ENCODE results near the gene CARD8. TPM values are rescaled to one million over a fixed set of nuclear protein-coding genes. Genes with fewer than 3 reads are reported as not detected.
A peak's percentile ranks its signal among the peaks of the same experiment; 100 is the strongest.

Gene CARD8
- total and polyA plus RNA-seq, 4 donors, result 7.6 to 116 (median 32.3) TPM

- peak; percentile 81 to 95 for DNase-seq
- H3K27me3 ChIP-seq (ENCODE audit: control insufficient read depth in 1 of 2, insufficient read depth in 2 of 2, low read length in 1 of 2), result no peaks in the 10 kb centered on the region
- H3K4me1 ChIP-seq (ENCODE audit: control insufficient read depth in 1 of 2, insufficient read depth in 2 of 2, low read length in 2 of 2), result no peaks in the 10 kb centered on the region
- no peaks in the 10 kb centered on the region for H3K36me3 ChIP-seq (ENCODE audit: control insufficient read depth in 1 of 2, insufficient read depth in 2 of 2, low read length in 1 of 2)
- H3K9me3 ChIP-seq (ENCODE audit: control insufficient read depth, low read length), result no peaks in the 10 kb centered on the region
- 3 to 5% methylated on average over 11 to 15 of the region's 15 CpGs for WGBS, 2 donors
- H3K4me3 ChIP-seq (ENCODE audit: low read length in 2 of 2), result peak overlapping the region in 1 of 2 donors; percentile 30
- intact Hi-C loops (cut with DNase I), result no loop called here
- H3K27ac ChIP-seq (ENCODE audit: low read depth in 1 of 2, low read length in 2 of 2), result no peak overlapping the region
- peak; percentile 57 for ATAC-seq (ENCODE audit: low FRiP score)
Measured at GRCh38 chr19:48169578-48169938, 86.2 kb downstream of the CARD8 start.

DNA sequence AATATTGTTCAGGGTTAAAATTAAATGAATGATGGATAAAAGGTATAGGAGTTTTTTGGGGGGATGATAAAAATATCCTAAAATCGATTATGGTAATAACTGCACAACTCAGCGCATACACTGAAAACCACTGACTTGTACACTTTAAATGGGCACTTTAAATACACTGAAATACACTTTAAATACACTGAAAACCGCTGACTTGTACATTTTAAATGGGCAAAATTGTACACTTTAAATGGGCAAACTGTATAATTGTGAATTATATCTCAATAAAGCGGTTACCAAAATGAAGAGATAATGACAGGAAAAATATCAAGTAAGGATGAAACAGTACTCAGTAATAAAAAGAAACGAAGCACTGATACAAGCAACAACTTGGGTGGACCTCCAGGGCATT lies 87.0 kb downstream of the CARD8 start:
- no peak for DNase-seq
- no peak overlapping the region for H3K27ac ChIP-seq (ENCODE audit: low read depth in 1 of 2, low read length in 2 of 2)
- 81 to 83% methylated on average over 5 of the region's 5 CpGs for WGBS, 2 donors

DNA sequence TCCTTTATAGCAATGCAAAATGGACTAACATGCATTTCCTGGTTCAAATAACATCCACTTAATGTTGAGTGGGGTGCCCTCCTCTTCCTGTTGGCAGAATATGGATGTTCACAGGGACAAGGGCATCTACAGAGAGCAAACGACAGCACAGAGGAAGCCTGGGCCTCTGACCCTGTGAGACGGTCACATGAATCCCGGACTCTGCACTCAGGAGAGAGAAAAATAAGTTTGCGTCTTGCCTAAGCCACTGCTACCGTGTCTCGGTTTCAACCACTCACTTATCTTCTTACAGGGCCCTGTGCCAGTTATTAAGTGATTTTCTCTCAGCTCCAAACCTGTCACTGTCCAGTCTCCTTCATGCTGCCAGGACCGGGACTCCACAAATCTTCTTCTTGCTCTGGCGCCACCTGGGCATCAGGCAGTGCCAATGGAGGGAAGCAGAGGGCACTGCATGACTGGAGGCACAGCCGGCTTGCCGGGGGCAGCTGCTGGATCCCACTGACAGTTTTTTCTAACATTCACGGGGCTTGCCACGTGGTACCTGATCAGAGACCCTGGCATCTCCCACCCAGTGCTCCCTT lies 97.4 kb downstream of the CARD8 start:
- Histone ChIP-seq H3K27me3 (ENCODE audit: control insufficient read depth in 1 of 2, insufficient read depth in 2 of 2, low read length in 1 of 2) (no peaks in the 10 kb centered on the region), H3K27ac (ENCODE audit: low read depth in 1 of 2, low read length in 2 of 2) (no peak overlapping the region), H3K4me1 (ENCODE audit: control insufficient read depth in 1 of 2, insufficient read depth in 2 of 2, low read length in 2 of 2) (no peaks in the 10 kb centered on the region), H3K4me3 (ENCODE audit: low read length in 2 of 2) (no peak overlapping the region), H3K36me3 (ENCODE audit: control insufficient read depth in 1 of 2, insufficient read depth in 2 of 2, low read length in 1 of 2) (no peaks in the 10 kb centered on the region), H3K9me3 (ENCODE audit: control insufficient read depth, low read length) (no peaks in the 10 kb centered on the region)
- intact Hi-C loops (cut with DNase I), result no loop called here
- ATAC-seq (ENCODE audit: low FRiP score) (no peak), DNase-seq (no peak)
- WGBS, 2 donors, result 85 to 89% methylated on average over 12 of the region's 12 CpGs

More for the DNA sequence above, 87.0 kb downstream of the CARD8 start:
- Histone ChIP-seq H3K4me3 (ENCODE audit: low read length in 2 of 2) (no peak overlapping the region), H3K9me3 (ENCODE audit: control insufficient read depth, low read length) (no peaks in the 10 kb centered on the region), H3K27me3 (ENCODE audit: control insufficient read depth in 1 of 2, insufficient read depth in 2 of 2, low read length in 1 of 2) (no peaks in the 10 kb centered on the region), H3K36me3 (ENCODE audit: control insufficient read depth in 1 of 2, insufficient read depth in 2 of 2, low read length in 1 of 2) (no peaks in the 10 kb centered on the region), H3K4me1 (ENCODE audit: control insufficient read depth in 1 of 2, insufficient read depth in 2 of 2, low read length in 2 of 2) (no peaks in the 10 kb centered on the region)
- no peak for ATAC-seq (ENCODE audit: low FRiP score)
- intact Hi-C loops (cut with DNase I), result no loop called here

Other genes starting within 250 kb of the CARD8 start
- gene CABP5, start 211.8 kb downstream of the CARD8 start, total RNA-seq, result not detected
- not detected for gene CABP5, start 211.8 kb downstream of the CARD8 start, polyA plus RNA-seq
- gene PLA2G4C, start 145.1 kb downstream of the CARD8 start, total RNA-seq, result 10 to 100 TPM; 19.8 to 60.1 TPM
- 10 to 100 TPM in 1 of 2 donors, 1 to 10 TPM in 1; 6.8 to 45.8 TPM for gene PLA2G4C, start 145.1 kb downstream of the CARD8 start, polyA plus RNA-seq
- 10 to 100 TPM; 11.3 to 16.0 TPM for gene LIG1, start 85.6 kb downstream of the CARD8 start, total RNA-seq
- 10 to 100 TPM in 1 of 2 donors, 1 to 10 TPM in 1; 3.4 to 33.7 TPM for gene LIG1, start 85.6 kb downstream of the CARD8 start, polyA plus RNA-seq
- 10 to 100 TPM in 1 of 2 donors, 1 to 10 TPM in 1; 9.0 to 10.3 TPM for gene ZSWIM9, start 85.2 kb downstream of the CARD8 start, total RNA-seq
- gene ZSWIM9, start 85.2 kb downstream of the CARD8 start, polyA plus RNA-seq, result 10 to 100 TPM in 1 of 2 donors, 1 to 10 TPM in 1; 6.0 to 21.8 TPM
- 1 to 10 TPM in 1 of 2 donors, under 1 TPM in 1; 0.26 to 1.0 TPM for gene ZNF114, start 14.2 kb upstream of the CARD8 start, total RNA-seq
- gene ZNF114, start 14.2 kb upstream of the CARD8 start, polyA plus RNA-seq, result not detected
- 100 to 1,000 TPM; 107 to 151 TPM for gene EMP3, start 69.6 kb upstream of the CARD8 start, total RNA-seq
- gene EMP3, start 69.6 kb upstream of the CARD8 start, polyA plus RNA-seq, result 100 to 1,000 TPM; 109 to 149 TPM
- gene TMEM143, start 108.0 kb upstream of the CARD8 start, total RNA-seq, result 1 to 10 TPM; 4.9 to 9.2 TPM
- gene TMEM143, start 108.0 kb upstream of the CARD8 start, polyA plus RNA-seq, result 1 to 10 TPM; 6.4 to 6.6 TPM
- gene SYNGR4, start 108.5 kb upstream of the CARD8 start, total RNA-seq, result not detected
- not detected for gene SYNGR4, start 108.5 kb upstream of the CARD8 start, polyA plus RNA-seq
- gene KDELR1, start 135.6 kb upstream of the CARD8 start, total RNA-seq, result 100 to 1,000 TPM in 1 of 2 donors, 10 to 100 TPM in 1; 94.0 to 128 TPM
- 100 to 1,000 TPM in 1 of 2 donors, 10 to 100 TPM in 1; 60.7 to 122 TPM for gene KDELR1, start 135.6 kb upstream of the CARD8 start, polyA plus RNA-seq
- 1 to 10 TPM in 1 of 2 donors, under 1 TPM in 1; 0.91 to 4.0 TPM for gene GRIN2D, start 137.8 kb upstream of the CARD8 start, total RNA-seq
- under 1 TPM in 1 of 2 donors, not detected in 1; 0.03 TPM for gene GRIN2D, start 137.8 kb upstream of the CARD8 start, polyA plus RNA-seq
- 10 to 100 TPM; 21.4 to 25.8 TPM for gene GRWD1, start 190.1 kb upstream of the CARD8 start, total RNA-seq
- gene GRWD1, start 190.1 kb upstream of the CARD8 start, polyA plus RNA-seq, result 1 to 10 TPM; 7.0 to 9.0 TPM
- 1 to 10 TPM; 1.1 TPM for gene KCNJ14, start 199.7 kb upstream of the CARD8 start, total RNA-seq
- under 1 TPM in 1 of 2 donors, not detected in 1; 0.36 TPM for gene KCNJ14, start 199.7 kb upstream of the CARD8 start, polyA plus RNA-seq
- gene CYTH2, start 213.5 kb upstream of the CARD8 start, total RNA-seq, result 10 to 100 TPM; 56.8 to 61.2 TPM
- gene CYTH2, start 213.5 kb upstream of the CARD8 start, polyA plus RNA-seq, result 10 to 100 TPM; 32.7 to 76.6 TPM